NCI-H1105 treated with DMSO at 0.1 percent for 48 hours (cell line): Measurements from ENCODE around the gene ZFPM1.
"Not testable (repeated sequence)": the region's sequence is repeated elsewhere in the genome, so short reads cannot be mapped to it uniquely, and the experiment has no call there.

Source experiments
- DNase-seq: peaks from one replicate; lab custom pipeline; 2025; lab: John Stamatoyannopoulos, UW

The ZFPM1 gene

DNA sequence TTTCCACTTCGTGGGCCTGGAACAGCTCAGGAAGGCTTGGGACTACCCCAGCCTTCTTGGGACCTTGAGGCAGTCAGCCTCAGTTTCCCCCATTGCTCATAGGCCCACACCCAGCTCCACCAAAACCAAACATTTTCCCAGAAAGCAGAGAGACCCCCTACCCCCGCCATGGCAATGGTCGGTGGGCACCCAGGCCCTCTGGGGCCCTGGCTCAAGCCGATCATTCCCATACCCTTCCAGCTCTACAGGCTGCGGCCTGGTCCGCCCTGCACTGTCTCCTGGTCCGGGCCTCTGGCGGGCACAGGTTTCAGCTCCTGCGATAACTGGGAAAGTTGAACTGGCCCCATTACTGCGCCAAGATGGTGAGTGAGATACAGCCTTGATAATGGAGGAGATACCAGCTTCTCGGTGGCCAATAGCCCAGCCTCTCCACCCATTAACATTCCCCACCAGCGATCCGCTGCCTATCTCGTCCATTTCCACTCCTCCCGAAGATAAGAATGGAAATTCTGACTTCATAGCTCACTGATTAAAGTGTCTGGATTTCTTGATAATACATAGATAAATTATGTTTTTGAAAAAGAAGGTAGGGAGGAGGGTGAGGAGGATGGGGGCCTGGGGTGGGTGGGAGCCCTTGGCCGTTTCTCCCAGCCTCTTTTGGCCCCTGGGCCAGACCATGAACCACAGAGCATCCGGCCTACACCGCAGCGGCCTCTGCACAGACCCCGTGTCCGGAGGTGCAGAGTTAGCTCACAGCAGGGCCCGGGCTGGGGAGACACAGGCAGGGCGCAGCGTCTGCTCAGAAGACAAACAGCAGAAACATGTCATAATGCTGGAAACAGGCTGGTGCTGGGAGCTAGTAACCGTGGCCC is 11.6 kb downstream of the ZFPM1 start:
- DNase-seq = no peak

GRCh38 chr16:88465387-88465983 is 12.4 kb downstream of the ZFPM1 start:
- DNase-seq = no peak

DNA sequence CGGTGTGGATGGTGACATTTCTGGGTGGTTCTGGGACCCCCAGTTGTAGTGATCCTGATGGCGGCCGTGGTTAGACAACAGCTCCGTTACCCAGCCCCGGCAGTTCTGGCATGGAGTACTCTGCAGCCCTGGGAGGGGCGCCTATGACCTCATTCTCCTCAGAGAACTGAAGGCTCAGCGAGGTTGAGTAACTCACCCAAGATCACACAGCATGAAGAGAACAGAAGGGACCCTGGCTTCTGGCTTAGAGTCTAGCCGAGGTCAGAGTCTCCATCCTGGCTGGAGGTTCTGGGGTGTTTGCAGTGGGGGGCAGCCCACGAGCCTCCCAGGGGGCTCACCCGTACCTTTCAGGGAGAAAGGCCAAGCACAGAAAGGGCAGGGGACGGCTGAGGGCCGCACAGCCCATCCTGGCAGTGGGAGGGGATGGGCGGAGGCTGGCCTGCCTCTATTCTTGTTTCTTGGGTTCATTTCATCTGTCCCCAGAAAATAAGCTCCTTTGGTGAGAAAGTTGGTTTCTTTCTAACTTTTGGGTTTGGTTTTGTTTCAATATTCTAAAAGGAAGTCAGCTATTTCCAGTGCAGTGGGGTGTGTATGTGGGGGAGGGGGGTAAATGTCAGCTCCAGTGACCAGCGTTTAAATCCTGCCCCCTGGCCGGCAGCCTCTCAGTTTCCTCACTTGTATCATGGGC is 13.2 kb downstream of the ZFPM1 start:
- DNase-seq = no peak

DNA sequence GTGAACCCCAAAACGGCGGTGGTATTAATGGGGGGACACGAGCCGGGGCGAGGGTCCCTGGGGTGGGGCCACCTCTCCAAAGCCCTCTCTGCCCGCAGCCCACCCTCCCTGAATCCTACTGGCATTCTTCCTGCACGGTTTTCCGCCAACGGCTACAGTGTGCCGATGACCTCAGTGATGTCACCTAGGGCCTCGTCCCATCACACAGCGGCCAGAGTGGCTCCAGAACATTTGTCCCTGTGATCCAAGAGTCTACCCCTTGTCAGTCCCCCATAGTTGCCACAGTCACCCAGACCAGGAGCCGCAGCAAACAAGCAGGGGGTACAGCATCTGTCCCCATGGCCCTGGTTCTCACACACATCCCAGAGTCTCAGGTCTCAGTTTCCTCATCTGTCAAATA is 13.9 kb downstream of the ZFPM1 start:
- DNase-seq = no peak

- DNase-seq = no peak
These were observed 14.5 kb downstream of the ZFPM1 start for GRCh38 chr16:88467541-88467944.

DNA sequence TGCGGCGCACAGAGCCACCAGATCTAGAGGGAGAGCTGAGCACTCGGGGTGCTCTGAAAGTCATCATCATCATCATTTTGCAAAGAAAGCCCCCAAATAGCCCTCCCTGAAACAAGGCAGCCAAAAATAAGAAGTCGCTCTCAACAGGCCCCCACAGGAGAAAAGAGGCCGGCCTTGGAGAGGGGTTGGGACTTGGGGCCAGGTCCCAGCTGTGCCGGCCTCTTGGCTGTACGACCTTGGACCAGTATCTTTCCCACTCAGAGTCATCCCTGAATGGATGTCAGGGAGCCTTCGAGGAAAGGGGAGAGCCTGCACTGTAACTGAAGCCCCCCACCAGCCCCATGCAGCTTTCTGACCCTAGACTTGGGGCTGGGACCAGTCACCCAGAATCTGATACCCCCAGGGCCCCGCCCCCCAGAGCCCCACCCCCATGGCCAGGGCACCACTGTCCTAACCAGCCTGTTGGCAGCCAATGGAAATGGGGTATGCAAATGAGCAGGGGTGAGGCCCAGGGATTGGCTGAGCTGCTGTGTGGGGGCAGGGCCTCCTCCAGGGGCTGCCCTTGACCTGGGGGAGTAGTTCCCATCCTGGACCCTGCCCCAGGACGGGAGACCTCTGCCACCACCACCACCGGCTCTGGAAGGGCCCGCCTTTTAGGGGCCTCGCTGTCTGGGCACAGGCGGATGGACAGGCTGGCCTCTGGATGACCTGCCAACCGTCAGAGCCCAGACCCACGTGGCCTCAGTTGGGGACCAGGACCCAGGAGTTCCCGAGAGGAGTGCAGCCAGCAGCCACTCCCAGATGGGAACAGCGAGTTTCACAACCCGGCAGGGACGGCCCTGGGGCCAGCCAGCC is 15.4 kb downstream of the ZFPM1 start:
- no peak for DNase-seq

GRCh38 chr16:88469615-88470395 is 16.7 kb downstream of the ZFPM1 start:
- no peak for DNase-seq

- DNase-seq = not testable (repeated sequence)
These were observed 17.3 kb downstream of the ZFPM1 start for GRCh38 chr16:88470396-88470680.

DNA sequence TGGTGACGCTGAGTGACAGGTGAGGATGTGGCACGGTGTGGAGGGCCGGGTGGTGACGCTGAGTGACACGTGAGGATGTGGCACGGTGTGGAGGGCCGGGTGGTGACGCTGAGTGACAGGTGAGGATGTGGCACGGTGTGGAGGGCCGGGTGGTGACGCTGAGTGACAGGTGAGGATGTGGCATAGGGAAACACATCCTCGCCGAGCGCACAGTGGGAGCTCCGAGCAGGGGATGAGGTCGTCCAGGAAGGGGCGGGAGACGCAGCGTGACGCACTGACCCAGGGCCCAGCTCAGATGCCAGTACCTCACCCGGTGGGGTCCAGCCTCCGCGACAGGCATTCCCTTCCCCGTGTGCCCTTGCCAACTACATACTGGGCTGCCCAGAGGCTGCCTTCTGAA is 17.6 kb downstream of the ZFPM1 start:
- not testable (repeated sequence) for DNase-seq

GRCh38 chr16:88471115-88471514 is 18.0 kb downstream of the ZFPM1 start:
- DNase-seq = no peak

- no peak for DNase-seq
These were observed 18.5 kb downstream of the ZFPM1 start for GRCh38 chr16:88471575-88471974.

DNA sequence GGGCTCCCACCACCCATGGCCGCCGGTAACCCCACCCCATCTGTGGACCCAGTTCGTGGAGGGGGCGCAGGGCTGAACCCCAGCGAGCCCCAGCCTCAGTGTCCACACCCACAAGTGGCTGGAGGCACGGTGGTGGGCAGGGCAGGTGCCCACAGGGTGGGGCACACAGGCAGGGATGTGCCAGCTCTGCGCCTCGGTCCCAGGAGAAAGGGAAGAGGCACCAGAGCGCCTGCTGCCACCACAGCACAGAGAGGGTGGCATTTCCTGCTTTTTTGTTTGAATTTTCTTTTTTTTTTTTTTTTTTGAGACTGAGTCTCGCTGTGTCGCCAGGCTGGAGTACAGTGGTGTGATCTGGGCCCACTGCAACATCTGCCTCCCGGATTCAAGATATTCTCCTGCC is 19.0 kb downstream of the ZFPM1 start:
- DNase-seq = no peak

- DNase-seq = no peak
These were observed 19.6 kb downstream of the ZFPM1 start for GRCh38 chr16:88472637-88473205.

DNA sequence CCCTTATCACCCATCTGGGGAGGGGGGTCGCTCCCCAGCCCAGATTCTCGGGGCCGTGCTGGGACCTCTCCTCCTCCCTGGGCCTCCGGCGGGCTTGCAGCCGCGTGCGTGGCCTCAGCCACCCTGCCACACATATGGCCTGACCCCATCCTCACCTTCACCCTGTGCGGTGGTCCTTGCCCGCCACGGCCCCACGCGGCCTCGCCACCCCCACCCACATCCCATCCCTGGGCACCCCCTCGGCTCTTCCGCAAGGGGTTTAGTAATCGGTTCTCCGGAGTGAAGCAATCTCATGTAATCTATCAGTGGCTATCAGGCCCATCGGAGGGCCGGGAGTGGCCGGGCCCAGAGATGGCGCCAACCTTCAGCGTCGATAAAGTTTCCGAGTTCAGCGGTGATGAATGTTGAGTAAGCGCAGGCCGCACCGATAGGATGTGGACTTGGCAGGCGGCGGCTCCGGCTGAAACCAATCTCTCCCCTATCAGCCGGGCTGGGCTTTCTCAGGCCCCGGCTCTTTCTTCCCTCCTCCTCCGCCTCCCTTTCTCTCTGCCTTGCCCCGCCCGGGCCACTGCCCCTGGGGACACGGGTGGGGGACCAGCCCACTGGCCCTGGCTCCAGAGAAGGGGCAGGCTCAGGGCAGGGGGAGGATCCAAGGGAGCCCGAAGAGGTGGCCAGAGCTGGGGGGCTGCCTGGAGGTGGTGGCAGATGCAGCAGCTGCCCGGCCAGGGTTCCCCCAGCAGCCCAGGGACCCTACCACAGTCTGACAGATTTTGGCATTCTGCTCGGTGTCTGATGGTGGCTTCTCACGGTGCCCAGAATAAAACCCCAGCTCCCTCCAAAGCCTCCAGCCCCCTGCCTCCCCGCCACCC is 20.8 kb downstream of the ZFPM1 start:
- no peak for DNase-seq

GRCh38 chr16:88475037-88475436 is 22.0 kb downstream of the ZFPM1 start:
- no peak for DNase-seq

- no peak for DNase-seq
These were observed 23.1 kb downstream of the ZFPM1 start for GRCh38 chr16:88476203-88476602.

DNA sequence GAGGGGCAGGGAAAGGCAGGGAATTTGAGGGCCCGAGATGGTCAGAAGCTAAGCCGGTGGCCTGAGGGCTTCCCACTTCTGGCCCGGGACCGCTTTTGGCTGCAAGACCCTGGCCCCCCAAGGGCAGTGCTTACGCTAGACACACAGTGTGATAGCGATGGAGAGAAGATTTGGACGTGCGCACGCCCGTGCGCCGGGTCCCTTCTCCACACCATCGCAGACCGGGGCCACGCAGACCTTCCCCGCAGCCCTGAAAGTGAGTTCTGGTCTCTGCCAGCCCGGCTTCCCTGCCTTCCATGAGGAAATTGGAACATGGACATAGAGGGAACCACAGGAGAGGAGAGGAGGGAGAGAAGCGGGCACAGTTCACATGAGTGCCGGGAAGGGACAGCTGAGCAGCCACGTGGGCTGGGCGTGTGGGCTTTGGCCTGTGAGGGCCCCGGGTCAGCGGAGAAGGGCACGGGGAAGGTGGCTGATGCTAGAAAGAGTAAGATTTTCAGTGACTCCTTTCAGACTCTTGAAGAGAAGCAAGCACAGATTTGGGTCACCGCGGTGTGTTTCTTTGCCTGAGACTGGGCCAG is 23.8 kb downstream of the ZFPM1 start:
- no peak for DNase-seq

DNA sequence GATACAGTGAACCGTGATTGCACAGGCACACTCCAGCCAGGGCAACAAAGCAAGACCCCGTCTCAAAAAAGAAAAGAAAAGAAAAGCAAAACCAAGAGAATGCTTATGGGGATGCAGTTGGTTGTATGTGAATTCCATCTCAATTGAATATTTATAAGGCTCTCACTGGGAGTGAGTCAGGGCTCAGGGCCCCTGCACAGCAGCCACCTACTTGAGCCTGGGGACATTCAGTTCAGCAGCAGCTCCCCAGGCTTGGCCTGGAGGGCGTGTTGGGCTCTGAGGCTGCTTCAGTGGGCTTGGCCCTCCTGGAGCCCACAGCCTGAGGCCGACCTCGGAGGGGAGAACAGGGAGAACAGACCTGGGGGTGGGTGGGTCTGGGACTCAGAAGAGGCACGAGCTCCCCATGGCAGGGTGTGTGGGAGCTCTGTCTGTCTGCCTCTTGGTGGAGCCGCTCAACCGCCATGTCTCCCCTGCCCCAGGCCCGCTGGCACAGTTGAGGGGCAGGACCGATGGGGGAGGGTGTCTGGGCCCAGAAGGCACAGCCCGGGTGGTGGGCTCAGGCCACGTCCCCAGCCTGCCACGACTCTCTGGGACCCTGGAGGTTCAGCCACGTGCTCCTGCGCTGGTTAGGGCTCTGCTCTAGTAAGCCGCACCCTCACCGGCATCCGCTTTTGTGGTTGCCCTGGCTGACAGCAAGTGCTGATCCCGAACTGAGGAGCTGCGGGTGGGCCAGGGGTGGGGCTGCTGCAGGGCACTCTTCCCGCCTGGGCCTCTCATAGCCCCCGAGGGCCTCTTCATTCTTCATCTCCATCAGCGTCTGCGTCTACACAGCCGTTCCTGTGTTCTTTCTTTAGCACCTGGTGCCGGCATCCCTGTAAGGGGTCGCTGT is 24.8 kb downstream of the ZFPM1 start:
- DNase-seq = no peak
